Lower lobe of right lung (tissue), 2 donors: Measurements from ENCODE around the gene ADGRB3. TPM values are rescaled to one million over a fixed set of nuclear protein-coding genes. Genes with fewer than 3 reads are reported as not detected.

Experiments used
- ATAC-seq, 2 donors: fragments of 200-7000 bp; cut with Tn5 transposase; one replicate each; pipeline ENCODE4 v1.9.1; 2020 to 2022; ENCODE audit warnings: mild to moderate bottlenecking in 2 of 2, moderate library complexity in 2 of 2
- DNase-seq: peaks from one replicate; pipeline ENCODE4 v3.0.0-alpha.2; 2020
- H3K27ac ChIP-seq: fragments of 200-600 bp; one replicate; pipeline ENCODE4 v1.8.0; 2022
- H3K27me3 ChIP-seq: fragments of 200-600 bp; one replicate; pipeline ENCODE4 v1.8.0; 2022; ENCODE audit warnings: low read depth
- H3K36me3 ChIP-seq: fragments of 200-600 bp; one replicate; pipeline ENCODE4 v1.8.0; 2022; ENCODE audit warnings: mild to moderate bottlenecking
- H3K4me1 ChIP-seq: fragments of 200-600 bp; one replicate; pipeline ENCODE4 v1.8.0; 2022
- H3K4me3 ChIP-seq: fragments of 200-600 bp; one replicate; pipeline ENCODE4 v1.8.0; 2022; ENCODE audit warnings: mild to moderate bottlenecking
- H3K9me3 ChIP-seq: fragments of 200-600 bp; one replicate; pipeline ENCODE4 v1.8.0; 2022
- CTCF ChIP-seq: fragments of 200-600 bp; IDR thresholded peaks from one replicate; pipeline ENCODE4 v1.8.0; 2022; ENCODE audit warnings: antibody characterized with exemption, mild to moderate bottlenecking
- intact Hi-C: fragments of 100-400 bp; cut with DNase I; formaldehyde crosslinking; loops from one replicate; pipeline ENCODE4 v1.11.0; 2022
- long read RNA-seq: library from polyadenylated mRNA; unstranded; transcript quantifications from one replicate; pipeline ENCODE4 v2.0.0, GENCODE V29; 2021
- total RNA-seq: library from RNA; stranded (reverse); fragmentation: NEBNext Ultra II Directional; extraction: Animal tissue kit (Norgen Biotek cat#: 25700); gene quantifications from one replicate; pipeline ENCODE4 v1.2.1, GENCODE V29; 2021
- donor health status: DM: no; HTN: yes; CAD: no; lungs with severe emphysema.

ADGRB3 gene
- total RNA-seq = 2.3 TPM
- long read RNA-seq, partial matches to known transcripts = 1 of 6 reads
- long read RNA-seq, other reads (novel, unspliced or antisense) = 5 of 6 reads

GRCh38 chr6:68634726-68635411, at the start of gene ADGRB3:
TSS of gene ADGRB3 (plus strand) at chr6:68635282. CDS start at chr6:68638676, 3,394 bp downstream.
- no peak for TF ChIP-seq CTCF
- H3K4me3 ChIP-seq = peak within 1 kb of the TSS; percentile 61
- intact Hi-C loops = no loop called here
- no peaks in the 10 kb centered on the region for H3K36me3 ChIP-seq
- H3K4me1 ChIP-seq = peaks cover 5% of the 10 kb centered on the region
- H3K27me3 ChIP-seq = peaks cover 14% of the 10 kb centered on the region
- H3K27ac ChIP-seq = peak within 1 kb of the TSS; percentile 69
- ATAC-seq (peak; percentile 93 to 98), DNase-seq (peak; percentile 74)
- H3K9me3 ChIP-seq = no peaks in the 10 kb centered on the region

- no peak overlapping the region for H3K4me3 ChIP-seq
- no peak for TF ChIP-seq CTCF
- ATAC-seq = no peak
- intact Hi-C loops = no loop called here
- no peak for DNase-seq
- H3K4me1 ChIP-seq = no peaks in the 10 kb centered on the region
- no peaks in the 10 kb centered on the region for H3K27me3 ChIP-seq
- H3K36me3 ChIP-seq = no peaks in the 10 kb centered on the region
- H3K9me3 ChIP-seq = no peaks in the 10 kb centered on the region
- H3K27ac ChIP-seq = no peak overlapping the region
Observed at GRCh38 chr6:68593558-68593957, 41.5 kb upstream of the ADGRB3 start.

- ATAC-seq (no peak), DNase-seq (no peak)
- Histone ChIP-seq H3K4me1 (no peaks in the 10 kb centered on the region), H3K27me3 (no peaks in the 10 kb centered on the region), H3K4me3 (no peak overlapping the region), H3K27ac (no peak overlapping the region), H3K36me3 (no peaks in the 10 kb centered on the region), H3K9me3 (no peaks in the 10 kb centered on the region)
- no peak for TF ChIP-seq CTCF
- intact Hi-C loops = no loop called here
Observed at GRCh38 chr6:68597642-68598041, 37.4 kb upstream of the ADGRB3 start.

GRCh38 chr6:68615938-68616337, 19.1 kb upstream of the ADGRB3 start:
- H3K4me3 ChIP-seq = no peak overlapping the region
- TF ChIP-seq CTCF = no peak
- DNase-seq (no peak), ATAC-seq (no peak)
- intact Hi-C loops = no loop called here
- no peaks in the 10 kb centered on the region for H3K36me3 ChIP-seq
- H3K27me3 ChIP-seq = no peaks in the 10 kb centered on the region
- no peak overlapping the region for H3K27ac ChIP-seq
- H3K9me3 ChIP-seq = no peaks in the 10 kb centered on the region
- H3K4me1 ChIP-seq = no peaks in the 10 kb centered on the region

GRCh38 chr6:68625998-68626397, 9.1 kb upstream of the ADGRB3 start:
- TF ChIP-seq CTCF = no peak
- intact Hi-C loops = no loop called here
- H3K4me1 ChIP-seq = no peaks in the 10 kb centered on the region
- DNase-seq = no peak
- no peaks in the 10 kb centered on the region for H3K36me3 ChIP-seq
- no peaks in the 10 kb centered on the region for H3K9me3 ChIP-seq
- ATAC-seq = no peak
- no peak overlapping the region for H3K4me3 ChIP-seq
- H3K27me3 ChIP-seq = no peaks in the 10 kb centered on the region
- H3K27ac ChIP-seq = no peak overlapping the region
